Measurements from ENCODE around the gene TTC34. TPM values are rescaled to one million over a fixed set of nuclear protein-coding genes. Genes with fewer than 3 reads are reported as not detected.

TTC34 gene
- total and polyA plus RNA-seq, 2 experiments from 2014 or later, result 0.08 to 0.35 TPM

- Histone ChIP-seq H3F3A (replicated peaks; ENCODE audit: low read depth) (no peaks in the 10 kb centered on the region), H2AFZ (no peak overlapping the region), H3K27me3 (ENCODE audit: insufficient read depth) (no peaks in the 10 kb centered on the region), H3K4me1 (ENCODE audit: insufficient read depth) (no peaks in the 10 kb centered on the region), H3K9me2 (ENCODE audit: insufficient read depth) (no peaks in the 10 kb centered on the region), H3K4me3 (no peak overlapping the region), H3K79me2 (replicated peaks; ENCODE audit: insufficient read depth) (no peaks in the 10 kb centered on the region), H3K27ac (ENCODE audit: low read depth) (no peak overlapping the region), H3K36me3 (ENCODE audit: insufficient read depth) (no peaks in the 10 kb centered on the region), H4K20me1 (replicated peaks; ENCODE audit: insufficient read depth) (no peaks in the 10 kb centered on the region), H3K4me2 (no peak overlapping the region)
- Mint-ChIP-seq H3K36me3 (ENCODE audit: low read depth) (no peaks in the 10 kb centered on the region), H3K27ac (no peak overlapping the region), H3K27me3 (ENCODE audit: insufficient read depth, low read depth, poor library complexity) (peaks cover 7% of the 10 kb centered on the region), H3K4me3 (no peak overlapping the region), H3K9me3 (peaks cover 4% of the 10 kb centered on the region; the same call in 2 of the 3 replicates), H3K4me1 (no peaks in the 10 kb centered on the region)
- ATAC-seq, result no peak
- DNase-seq (ENCODE audit: low spot score), result no peak
- no peak for TF ChIP-seq EZH2phosphoT487 (IDR thresholded peaks at IDR 0.05; ENCODE audit: unreplicated experiment)
- no peak for TF ChIP-seq ZNF462 (CRISPR knock-in tag; IDR thresholded peaks at IDR 0.05)
These were observed 198.5 kb downstream of the TTC34 start for GRCh38 chr1:2602866-2603520.

GRCh38 chr1:2602311-2602835, 199.1 kb downstream of the TTC34 start:
- no peaks in the 10 kb centered on the region for H3K27me3 ChIP-seq (ENCODE audit: insufficient read depth)
- H3K27ac Mint-ChIP-seq, result no peak overlapping the region
- no peaks in the 10 kb centered on the region for H3K36me3 ChIP-seq (ENCODE audit: insufficient read depth)
- DNase-seq (ENCODE audit: low spot score) (no peak), ATAC-seq (no peak)
- H4K20me1 ChIP-seq (replicated peaks; ENCODE audit: insufficient read depth), result no peaks in the 10 kb centered on the region
- no peaks in the 10 kb centered on the region for H3F3A ChIP-seq (replicated peaks; ENCODE audit: low read depth)
- H2AFZ ChIP-seq, result no peak overlapping the region
- no peaks in the 10 kb centered on the region for H3K4me1 Mint-ChIP-seq
- H3K4me1 ChIP-seq (ENCODE audit: insufficient read depth), result no peaks in the 10 kb centered on the region
- H3K79me2 ChIP-seq (replicated peaks; ENCODE audit: insufficient read depth), result no peaks in the 10 kb centered on the region
- H3K9me3 Mint-ChIP-seq, result peaks cover 4% of the 10 kb centered on the region; the same call in 2 of the 3 replicates
- no peaks in the 10 kb centered on the region for H3K9me2 ChIP-seq (ENCODE audit: insufficient read depth)
- no peak overlapping the region for H3K4me2 ChIP-seq
- no peaks in the 10 kb centered on the region for H3K36me3 Mint-ChIP-seq (ENCODE audit: low read depth)
- H3K4me3 Mint-ChIP-seq, result no peak overlapping the region
- H3K4me3 ChIP-seq, result no peak overlapping the region
- peaks cover 8% of the 10 kb centered on the region for H3K27me3 Mint-ChIP-seq (ENCODE audit: insufficient read depth, low read depth, poor library complexity)
- H3K27ac ChIP-seq (ENCODE audit: low read depth), result no peak overlapping the region
- TF ChIP-seq POLR2AphosphoS5 (IDR thresholded peaks at IDR 0.05; ENCODE audit: low read depth) (no peak), CREB1 (CRISPR knock-in tag; IDR thresholded peaks at IDR 0.05; ENCODE audit: low read depth) (no peak), CTCF (conservative IDR thresholded peaks at IDR 0.05; ENCODE audit: low read depth in 2 of 2) (no peak), ZNF114 (CRISPR knock-in tag; IDR thresholded peaks at IDR 0.05) (no peak)
